GM23338 (cell line): ENCODE measurements around the gene SLC9A9. TPM values are rescaled to one million over a fixed set of nuclear protein-coding genes. Genes with fewer than 3 reads are reported as not detected.

Experiments used
- ATAC-seq: fragments of 200-7000 bp; cut with Tn5 transposase; 3 replicates; pipeline ENCODE4 v1.9.1; 2020
- DNase-seq: peaks from one replicate; pipeline ENCODE4 v3.0.0-alpha.2; 2015; ENCODE audit warnings: low spot score
- H2AFZ ChIP-seq: fragments of 200-600 bp; sonication (generic); 2 replicates; pipeline ENCODE4 v1.8.0; 2016; ENCODE audit warnings: antibody characterized with exemption, mild to moderate bottlenecking, moderate library complexity
- H3F3A ChIP-seq: fragments of 200-600 bp; sonication (generic); replicated peaks from 2 replicates; pipeline ENCODE4 v1.8.0; 2017; ENCODE audit warnings: antibody characterized with exemption, mixed run types, low read depth
- H3K27ac ChIP-seq: fragments of 200-600 bp; sonication (generic); 2 replicates; pipeline ENCODE4 v1.6.1; 2016; ENCODE audit warnings: low read depth
- H3K27me3 ChIP-seq: fragments of 200-600 bp; sonication (generic); 2 replicates; pipeline ENCODE4 v1.8.0; 2016; ENCODE audit warnings: mild to moderate bottlenecking, mixed run types, moderate library complexity; ENCODE audit not compliant: insufficient read depth
- H3K36me3 ChIP-seq: fragments of 200-600 bp; sonication (generic); 2 replicates; pipeline ENCODE4 v1.8.0; 2016; ENCODE audit warnings: mild to moderate bottlenecking; ENCODE audit not compliant: insufficient read depth
- H3K4me1 ChIP-seq: fragments of 200-600 bp; sonication (generic); 2 replicates; pipeline ENCODE4 v1.8.0; 2016; ENCODE audit warnings: mild to moderate bottlenecking, moderate library complexity; ENCODE audit not compliant: insufficient read depth
- H3K4me2 ChIP-seq: fragments of 200-600 bp; sonication (generic); 2 replicates; pipeline ENCODE4 v1.7.1; 2017; ENCODE audit warnings: mixed run types
- H3K4me3 ChIP-seq: fragments of 200-600 bp; sonication (generic); 2 replicates; pipeline ENCODE4 v1.6.1; 2016; ENCODE audit warnings: mixed run types
- H3K79me2 ChIP-seq: fragments of 200-600 bp; sonication (generic); replicated peaks from 2 replicates; pipeline ENCODE4 v1.8.0; 2017; ENCODE audit warnings: mild to moderate bottlenecking; ENCODE audit not compliant: insufficient read depth
- H3K9me2 ChIP-seq: fragments of 200-600 bp; sonication (generic); 2 replicates; pipeline ENCODE4 v1.8.0; 2017; ENCODE audit not compliant: insufficient read depth
- H4K20me1 ChIP-seq: fragments of 200-600 bp; sonication (generic); replicated peaks from 2 replicates; pipeline ENCODE4 v1.8.0; 2017; ENCODE audit warnings: mild to moderate bottlenecking; ENCODE audit not compliant: insufficient read depth
- H3K27ac Mint-ChIP-seq: 2 replicates; pipeline ENCODE4 v1.8.0; 2020; ENCODE audit warnings: inconsistent platforms, mild to moderate bottlenecking, moderate library complexity, mixed read lengths
- H3K27me3 Mint-ChIP-seq: 3 replicates; pipeline ENCODE4 v1.8.0; 2022; ENCODE audit warnings: low read depth, mild to moderate bottlenecking, moderate library complexity, mixed read lengths, inconsistent platforms; ENCODE audit not compliant: insufficient read depth, poor library complexity
- H3K36me3 Mint-ChIP-seq: 3 replicates; pipeline ENCODE4 v1.8.0; 2021; ENCODE audit warnings: low read depth, mild to moderate bottlenecking, inconsistent platforms, moderate library complexity, mixed read lengths
- H3K4me1 Mint-ChIP-seq: 3 replicates; pipeline ENCODE4 v1.8.0; 2020; ENCODE audit warnings: mild to moderate bottlenecking, inconsistent platforms, mixed read lengths
- H3K4me3 Mint-ChIP-seq: 3 replicates; pipeline ENCODE4 v1.8.0; 2021; ENCODE audit warnings: moderate library complexity, mild to moderate bottlenecking, inconsistent platforms, mixed read lengths
- H3K9me3 Mint-ChIP-seq: 3 replicates; pipeline ENCODE4 v1.8.0; 2020; ENCODE audit warnings: moderate library complexity, mild to moderate bottlenecking, inconsistent platforms, mixed read lengths
- CREB1 ChIP-seq: fragments of 250-450 bp; sonication (Bioruptor Pico); IDR thresholded peaks from 2 replicates; pipeline ENCODE4 v1.5.0; 2020; ENCODE audit warnings: low read depth, mild to moderate bottlenecking, moderate library complexity
- CTCF ChIP-seq, 2 experiments: fragments of 200-600 bp in 1 of 2; sonication (generic) in 1 of 2; conservative IDR thresholded peaks; 2 replicates each; pipeline versions ENCODE4 v1.5.1 to v1.6.1; 2016 to 2017; ENCODE audit warnings: antibody characterized with exemption in 2 of 2, low read depth in 2 of 2, mild to moderate bottlenecking in 2 of 2, moderate library complexity in 1 of 2
- EZH2 ChIP-seq: fragments of 200-600 bp; sonication (generic); IDR thresholded peaks from one replicate; pipeline ENCODE4 v1.8.0; 2017; ENCODE audit warnings: antibody characterized with exemption, mild to moderate bottlenecking, low read depth; ENCODE audit not compliant: unreplicated experiment
- EZH2phosphoT487 ChIP-seq: fragments of 200-600 bp; sonication (generic); IDR thresholded peaks from one replicate; pipeline ENCODE4 v1.8.1; 2018; ENCODE audit warnings: antibody characterized with exemption; ENCODE audit not compliant: unreplicated experiment
- JUNB ChIP-seq: IDR thresholded peaks from one replicate; pipeline ENCODE4 v1.6.1; 2016; ENCODE audit warnings: antibody characterized with exemption; ENCODE audit not compliant: unreplicated experiment
- NANOG ChIP-seq: IDR thresholded peaks from 2 replicates; pipeline ENCODE4 v1.6.1; 2016; ENCODE audit warnings: antibody characterized with exemption, borderline replicate concordance
- POLR2AphosphoS5 ChIP-seq: IDR thresholded peaks from 2 replicates; pipeline ENCODE4 v1.6.1; 2016; ENCODE audit warnings: antibody characterized with exemption, low read depth
- REST ChIP-seq: IDR thresholded peaks from one replicate; pipeline ENCODE4 v1.6.1; 2018; ENCODE audit warnings: antibody characterized with exemption; ENCODE audit not compliant: unreplicated experiment
- STAT1 ChIP-seq: IDR thresholded peaks from one replicate; pipeline ENCODE4 v1.6.1; 2016; ENCODE audit warnings: antibody characterized with exemption; ENCODE audit not compliant: unreplicated experiment
- ZNF114 ChIP-seq: fragments of 250-450 bp; sonication (Bioruptor Pico); IDR thresholded peaks from 2 replicates; pipeline ENCODE4 v1.5.0; 2020; ENCODE audit warnings: mild to moderate bottlenecking, moderate library complexity
- ZNF462 ChIP-seq: fragments of 250-450 bp; sonication (Bioruptor Pico); IDR thresholded peaks from 2 replicates; pipeline ENCODE4 v1.5.0; 2020; ENCODE audit warnings: mild to moderate bottlenecking, moderate library complexity
- polyA plus RNA-seq: library from polyadenylated mRNA; unstranded; fragments of >200 nt; fragmentation: Nextera tagmentation; extraction: Ambion mirVana; gene quantifications from 2 replicates; pipeline ENCODE4 v1.2.1, GENCODE V29; 2016
- total RNA-seq: library from RNA; depleted of rRNA; stranded (reverse); fragments of >200 nt; shearing (Covaris generic); gene quantifications from 2 replicates; pipeline ENCODE4 v1.2.3, GENCODE V29; 2014
- TF ChIP-seq, protein P1 (sequence below): IDR thresholded peaks from 2 replicates; pipeline ENCODE4 v1.6.1; 2016; ENCODE audit warnings: antibody characterized with exemption

Gene SLC9A9
- total and polyA plus RNA-seq, 2 experiments from 2014 or later = 1.3 to 1.6 TPM

DNA sequence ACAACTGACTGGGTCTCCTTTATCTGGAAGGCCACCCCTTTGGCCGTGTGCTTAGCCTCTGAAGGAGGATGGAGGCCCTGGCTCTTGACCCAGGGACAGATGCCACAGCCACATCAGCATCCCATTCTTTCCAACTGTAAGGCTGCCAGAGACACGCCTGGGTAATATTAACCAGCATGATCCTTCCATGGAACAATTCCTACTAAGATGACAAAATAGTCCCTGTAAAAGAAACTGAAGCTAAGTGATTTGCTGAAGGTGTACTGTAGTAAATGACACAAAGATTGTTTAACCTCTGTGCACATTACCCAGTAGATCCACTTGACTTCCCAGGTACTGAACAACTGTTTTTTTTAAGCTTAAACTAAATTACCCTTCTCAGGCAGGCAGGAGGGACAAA, 352.7 kb downstream of the SLC9A9 start:
- Mint-ChIP-seq H3K27ac (no peak overlapping the region), H3K4me1 (peaks cover 7% of the 10 kb centered on the region; the same call in 2 of the 3 replicates), H3K9me3 (no peaks in the 10 kb centered on the region), H3K36me3 (no peaks in the 10 kb centered on the region), H3K27me3 (no peaks in the 10 kb centered on the region), H3K4me3 (no peak overlapping the region)
- Histone ChIP-seq H3K9me2 (no peaks in the 10 kb centered on the region), H3K4me1 (peaks cover 8% of the 10 kb centered on the region; the same call in 1 of the 2 replicates), H3F3A (no peaks in the 10 kb centered on the region), H3K27me3 (no peaks in the 10 kb centered on the region), H3K79me2 (no peaks in the 10 kb centered on the region), H4K20me1 (no peaks in the 10 kb centered on the region), H3K4me3 (no peak overlapping the region), H2AFZ (no peak overlapping the region), H3K27ac (no peak overlapping the region), H3K4me2 (no peak overlapping the region), H3K36me3 (no peaks in the 10 kb centered on the region)
- DNase-seq (no peak), ATAC-seq (no peak)
- TF ChIP-seq CREB1 (CRISPR knock-in tag) = no peak
- TF ChIP-seq, protein P1, sequence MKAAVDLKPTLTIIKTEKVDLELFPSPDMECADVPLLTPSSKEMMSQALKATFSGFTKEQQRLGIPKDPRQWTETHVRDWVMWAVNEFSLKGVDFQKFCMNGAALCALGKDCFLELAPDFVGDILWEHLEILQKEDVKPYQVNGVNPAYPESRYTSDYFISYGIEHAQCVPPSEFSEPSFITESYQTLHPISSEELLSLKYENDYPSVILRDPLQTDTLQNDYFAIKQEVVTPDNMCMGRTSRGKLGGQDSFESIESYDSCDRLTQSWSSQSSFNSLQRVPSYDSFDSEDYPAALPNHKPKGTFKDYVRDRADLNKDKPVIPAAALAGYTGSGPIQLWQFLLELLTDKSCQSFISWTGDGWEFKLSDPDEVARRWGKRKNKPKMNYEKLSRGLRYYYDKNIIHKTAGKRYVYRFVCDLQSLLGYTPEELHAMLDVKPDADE = no peak
- TF ChIP-seq ZNF462 = no peak
- TF ChIP-seq ZNF114 (CRISPR knock-in tag) = no peak
- TF ChIP-seq EZH2 = no peak
- TF ChIP-seq EZH2phosphoT487 = no peak
- no peak for TF ChIP-seq NANOG
- no peak for TF ChIP-seq STAT1
- no peak for TF ChIP-seq JUNB
- TF ChIP-seq POLR2AphosphoS5 = no peak
- no peak for TF ChIP-seq CTCF (conservative IDR thresholded peaks at IDR 0.05; ENCODE audit: low read depth in 2 of 2)
- no peak for TF ChIP-seq REST
